ENCODE results near the gene OAS3. TPM values are rescaled to one million over a fixed set of nuclear protein-coding genes. Genes with fewer than 3 reads are reported as not detected.
"Not testable (repeated sequence)": the region's sequence is repeated elsewhere in the genome, so short reads cannot be mapped to it uniquely, and the experiment has no call there.

The OAS3 gene
- total RNA-seq, 1 donor from 2014 or later, result 65.8 TPM

- Histone ChIP-seq H3K4me1 (no peaks in the 10 kb centered on the region), H3K27ac (no peak overlapping the region), H3K36me3 (peaks cover 68% of the 10 kb centered on the region), H3K4me3 (no peak overlapping the region), H3K27me3 (ENCODE audit: low read depth) (no peaks in the 10 kb centered on the region), H3K9me3 (peaks cover 5% of the 10 kb centered on the region)
- ATAC-seq (no peak), DNase-seq (no peak)
- intact Hi-C loops (cut with DNase I), result no loop called here
- no peak for TF ChIP-seq CTCF (IDR thresholded peaks at IDR 0.05)
Observed at GRCh38 chr12:112948806-112949205, 10.5 kb downstream of the OAS3 start.

GRCh38 chr12:112950701-112951100 lies 12.4 kb downstream of the OAS3 start:
- no peak overlapping the region for H3K27ac ChIP-seq
- intact Hi-C loops (cut with DNase I), result no loop called here
- DNase-seq (no peak), ATAC-seq (no peak)
- H3K4me1 ChIP-seq, result no peaks in the 10 kb centered on the region
- H3K27me3 ChIP-seq (ENCODE audit: low read depth), result no peaks in the 10 kb centered on the region
- no peak overlapping the region for H3K4me3 ChIP-seq
- peaks cover 5% of the 10 kb centered on the region for H3K9me3 ChIP-seq
- no peak for TF ChIP-seq CTCF (IDR thresholded peaks at IDR 0.05)
- H3K36me3 ChIP-seq, result peaks cover 52% of the 10 kb centered on the region

GRCh38 chr12:112957125-112957524 lies 18.9 kb downstream of the OAS3 start:
- H3K27me3 ChIP-seq (ENCODE audit: low read depth); H3K4me1 ChIP-seq; DNase-seq; ATAC-seq; H3K9me3 ChIP-seq; H3K4me3 ChIP-seq; H3K27ac ChIP-seq; intact Hi-C loops (cut with DNase I): not testable (repeated sequence)
- H3K36me3 ChIP-seq, result peaks cover 28% of the 10 kb centered on the region

- H3K36me3 ChIP-seq, result peaks cover 67% of the 10 kb centered on the region
- H3K4me1 ChIP-seq, result no peaks in the 10 kb centered on the region
- no peak overlapping the region for H3K4me3 ChIP-seq
- ATAC-seq (no peak), DNase-seq (no peak)
- H3K27me3 ChIP-seq (ENCODE audit: low read depth), result no peaks in the 10 kb centered on the region
- peaks cover 5% of the 10 kb centered on the region for H3K9me3 ChIP-seq
- TF ChIP-seq CTCF (IDR thresholded peaks at IDR 0.05), result no peak
- H3K27ac ChIP-seq, result no peak overlapping the region
- intact Hi-C loops (cut with DNase I), result no loop called here
Observed at GRCh38 chr12:112961074-112961473, 22.8 kb downstream of the OAS3 start.

GRCh38 chr12:112961536-112961935 lies 23.3 kb downstream of the OAS3 start:
- DNase-seq, result no peak
- no peak overlapping the region for H3K27ac ChIP-seq
- H3K36me3 ChIP-seq, result peaks cover 71% of the 10 kb centered on the region
- no peak overlapping the region for H3K4me3 ChIP-seq
- intact Hi-C loops (cut with DNase I), result no loop called here
- peaks cover 5% of the 10 kb centered on the region for H3K9me3 ChIP-seq
- no peaks in the 10 kb centered on the region for H3K27me3 ChIP-seq (ENCODE audit: low read depth)
- ATAC-seq, result no peak
- TF ChIP-seq CTCF (IDR thresholded peaks at IDR 0.05), result no peak
- no peaks in the 10 kb centered on the region for H3K4me1 ChIP-seq

- ATAC-seq, result no peak
- no peak for DNase-seq
- H3K27me3 ChIP-seq (ENCODE audit: low read depth), result no peaks in the 10 kb centered on the region
- no peaks in the 10 kb centered on the region for H3K4me1 ChIP-seq
- TF ChIP-seq CTCF (IDR thresholded peaks at IDR 0.05), result no peak
- no peak overlapping the region for H3K27ac ChIP-seq
- intact Hi-C loops (cut with DNase I), result no loop called here
- H3K9me3 ChIP-seq, result peaks cover 5% of the 10 kb centered on the region
- peaks cover 82% of the 10 kb centered on the region for H3K36me3 ChIP-seq
- no peak overlapping the region for H3K4me3 ChIP-seq
Observed at GRCh38 chr12:112962561-112962960, 24.3 kb downstream of the OAS3 start.
